Breast epithelium (tissue), 4 donors: ENCODE results near the gene ITPR3. TPM values are rescaled to one million over a fixed set of nuclear protein-coding genes. Genes with fewer than 3 reads are reported as not detected.
A peak's percentile ranks its signal among the peaks of the same experiment; 100 is the strongest.

Experiments used
- DNase-seq, 2 donors: peaks; one replicate each; pipeline ENCODE4 v3.0.0-alpha.2; 2019; ENCODE audit warnings: low spot score in 2 of 2
- H3K27ac ChIP-seq, 2 donors: fragments of 200-600 bp; sonication (generic) in 1 of 2; one replicate each; pipeline ENCODE4 v1.5.1; 2016 to 2019; ENCODE audit warnings: mild to moderate bottlenecking in 1 of 2
- H3K27me3 ChIP-seq, 2 donors: fragments of 200-600 bp; sonication (generic) in 1 of 2; one replicate each; pipeline versions ENCODE4 v1.5.1 to v1.6.0; 2017 to 2019; ENCODE audit warnings: control low read depth in 1 of 2, mild to moderate bottlenecking in 1 of 2
- H3K36me3 ChIP-seq: fragments of 200-600 bp; one replicate; pipeline ENCODE4 v1.5.1; 2019
- H3K4me1 ChIP-seq, 2 donors: fragments of 200-600 bp; sonication (generic); one replicate each; pipeline ENCODE4 v1.5.1; 2016 to 2019; ENCODE audit warnings: control low read depth in 1 of 2
- H3K4me3 ChIP-seq, 3 donors: fragments of 200-600 bp; sonication (generic); 1 replicate in 2 of 3; 2 replicates in 1 of 3; pipeline ENCODE4 v1.5.1; 2016 to 2019; ENCODE audit warnings: mild to moderate bottlenecking in 3 of 3, moderate library complexity in 2 of 3
- H3K9me3 ChIP-seq, 2 donors: fragments of 200-600 bp; sonication (generic) in 1 of 2; one replicate each; pipeline ENCODE4 v1.5.1; 2016 to 2019; ENCODE audit warnings: control low read depth in 1 of 2
- POLR2A ChIP-seq: fragments of 450-650 bp; IDR thresholded peaks from one replicate; pipeline ENCODE4 v1.6.1; 2016; ENCODE audit warnings: antibody characterized with exemption, mild to moderate bottlenecking, moderate library complexity
- POLR2AphosphoS5 ChIP-seq, 3 donors: sonication (generic); formaldehyde crosslinking; IDR thresholded peaks; one replicate each; pipeline ENCODE4 v1.6.1; 2017; ENCODE audit warnings: antibody characterized with exemption in 3 of 3
- intact Hi-C: fragments of 100-400 bp; cut with DNase I; formaldehyde crosslinking; loops from one replicate; pipeline ENCODE4 v1.15.1; 2023; ENCODE audit warnings: low total_unique reads
- total RNA-seq, 3 donors: library from RNA; depleted of rRNA; stranded (reverse); fragments of >200 nt; gene quantifications; one replicate each; pipeline ENCODE4 v1.1.0, GENCODE V29; 2016
- TF ChIP-seq, protein P1 (sequence below), 3 donors: fragments of 450-650 bp; IDR thresholded peaks; one replicate each; pipeline ENCODE4 v1.5.1; 2016 to 2017; ENCODE audit warnings: antibody characterized with exemption in 3 of 3, mild to moderate bottlenecking in 3 of 3, moderate library complexity in 3 of 3

The ITPR3 gene
- total RNA-seq, 3 donors from 2014 or later, result 18.4 to 40.0 (median 27.7) TPM

DNA sequence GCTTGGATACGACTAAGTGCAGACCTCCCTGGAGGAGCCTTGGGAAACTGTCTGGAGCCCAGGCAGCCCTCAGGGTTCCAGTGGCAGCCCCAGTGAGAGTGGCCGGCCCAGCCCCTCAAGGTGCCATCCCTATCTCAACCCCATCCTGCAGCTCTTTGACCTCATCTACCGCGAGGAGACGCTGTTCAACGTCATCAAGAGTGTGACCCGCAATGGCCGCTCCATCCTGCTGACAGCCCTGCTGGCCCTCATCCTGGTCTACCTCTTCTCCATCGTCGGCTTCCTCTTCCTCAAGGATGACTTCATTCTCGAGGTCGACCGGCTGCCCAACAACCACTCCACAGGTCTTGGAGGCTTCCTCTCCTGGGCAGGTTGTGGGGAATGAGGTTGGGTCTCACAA lies 69.6 kb downstream of the ITPR3 start:
- H3K36me3 ChIP-seq, result peaks cover 11% of the 10 kb centered on the region
- H3K9me3 ChIP-seq, result no peaks in the 10 kb centered on the region
- no peak overlapping the region for H3K27ac ChIP-seq
- H3K4me3 ChIP-seq, result no peak overlapping the region
- TF ChIP-seq POLR2AphosphoS5 (IDR thresholded peaks at IDR 0.05), result no peak
- DNase-seq, result no peak
- intact Hi-C loops, result loop anchor here (10.0 kb wide), 1 partner anchor 106 kb away; the partner anchor contains the start of gene BAK1
- H3K4me1 ChIP-seq, result peaks cover 8 to 12% of the 10 kb centered on the region in 2 donors
- H3K27me3 ChIP-seq, result no peaks in the 10 kb centered on the region

DNA sequence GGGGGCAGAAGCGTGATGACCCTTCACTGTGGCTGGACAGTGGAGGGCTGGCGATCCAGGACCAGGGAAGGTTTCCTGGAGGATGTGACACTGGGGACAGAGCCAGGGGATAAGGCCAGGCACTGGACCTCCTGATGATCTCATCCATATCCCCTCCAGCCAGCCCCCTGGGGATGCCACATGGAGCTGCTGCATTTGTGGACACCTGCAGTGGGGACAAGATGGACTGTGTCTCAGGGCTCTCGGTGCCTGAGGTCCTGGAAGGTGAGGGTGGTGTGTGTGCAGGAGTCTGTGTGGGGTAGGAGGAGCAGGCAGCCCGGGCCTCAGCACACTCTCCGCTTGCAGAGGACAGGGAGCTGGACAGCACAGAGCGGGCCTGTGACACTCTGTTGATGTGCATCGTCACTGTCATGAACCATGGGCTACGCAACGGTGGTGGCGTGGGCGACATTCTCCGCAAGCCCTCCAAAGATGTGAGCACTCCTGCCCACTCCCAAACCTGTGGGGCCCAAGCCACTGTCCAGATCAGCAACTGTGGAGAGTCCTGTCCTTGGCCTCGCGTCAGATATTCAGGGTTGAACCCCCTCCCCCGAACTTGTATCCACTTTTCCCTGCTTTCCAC lies 70.4 kb downstream of the ITPR3 start:
- Histone ChIP-seq H3K4me3 (no peak overlapping the region), H3K4me1 (peaks cover 8 to 18% of the 10 kb centered on the region in 2 donors), H3K9me3 (no peaks in the 10 kb centered on the region), H3K27ac (peak overlapping the region in 1 of 2 donors; percentile 58), H3K27me3 (no peaks in the 10 kb centered on the region), H3K36me3 (peaks cover 11% of the 10 kb centered on the region)
- intact Hi-C loops, result loop anchor here (10.0 kb wide), 1 partner anchor 107 kb away; the partner anchor contains the start of gene BAK1
- no peak for TF ChIP-seq POLR2AphosphoS5 (IDR thresholded peaks at IDR 0.05)
- TF ChIP-seq POLR2A, result no peak
- TF ChIP-seq, protein P1, sequence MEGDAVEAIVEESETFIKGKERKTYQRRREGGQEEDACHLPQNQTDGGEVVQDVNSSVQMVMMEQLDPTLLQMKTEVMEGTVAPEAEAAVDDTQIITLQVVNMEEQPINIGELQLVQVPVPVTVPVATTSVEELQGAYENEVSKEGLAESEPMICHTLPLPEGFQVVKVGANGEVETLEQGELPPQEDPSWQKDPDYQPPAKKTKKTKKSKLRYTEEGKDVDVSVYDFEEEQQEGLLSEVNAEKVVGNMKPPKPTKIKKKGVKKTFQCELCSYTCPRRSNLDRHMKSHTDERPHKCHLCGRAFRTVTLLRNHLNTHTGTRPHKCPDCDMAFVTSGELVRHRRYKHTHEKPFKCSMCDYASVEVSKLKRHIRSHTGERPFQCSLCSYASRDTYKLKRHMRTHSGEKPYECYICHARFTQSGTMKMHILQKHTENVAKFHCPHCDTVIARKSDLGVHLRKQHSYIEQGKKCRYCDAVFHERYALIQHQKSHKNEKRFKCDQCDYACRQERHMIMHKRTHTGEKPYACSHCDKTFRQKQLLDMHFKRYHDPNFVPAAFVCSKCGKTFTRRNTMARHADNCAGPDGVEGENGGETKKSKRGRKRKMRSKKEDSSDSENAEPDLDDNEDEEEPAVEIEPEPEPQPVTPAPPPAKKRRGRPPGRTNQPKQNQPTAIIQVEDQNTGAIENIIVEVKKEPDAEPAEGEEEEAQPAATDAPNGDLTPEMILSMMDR (IDR thresholded peaks at IDR 0.05), result no peak
- DNase-seq, result no peak

DNA sequence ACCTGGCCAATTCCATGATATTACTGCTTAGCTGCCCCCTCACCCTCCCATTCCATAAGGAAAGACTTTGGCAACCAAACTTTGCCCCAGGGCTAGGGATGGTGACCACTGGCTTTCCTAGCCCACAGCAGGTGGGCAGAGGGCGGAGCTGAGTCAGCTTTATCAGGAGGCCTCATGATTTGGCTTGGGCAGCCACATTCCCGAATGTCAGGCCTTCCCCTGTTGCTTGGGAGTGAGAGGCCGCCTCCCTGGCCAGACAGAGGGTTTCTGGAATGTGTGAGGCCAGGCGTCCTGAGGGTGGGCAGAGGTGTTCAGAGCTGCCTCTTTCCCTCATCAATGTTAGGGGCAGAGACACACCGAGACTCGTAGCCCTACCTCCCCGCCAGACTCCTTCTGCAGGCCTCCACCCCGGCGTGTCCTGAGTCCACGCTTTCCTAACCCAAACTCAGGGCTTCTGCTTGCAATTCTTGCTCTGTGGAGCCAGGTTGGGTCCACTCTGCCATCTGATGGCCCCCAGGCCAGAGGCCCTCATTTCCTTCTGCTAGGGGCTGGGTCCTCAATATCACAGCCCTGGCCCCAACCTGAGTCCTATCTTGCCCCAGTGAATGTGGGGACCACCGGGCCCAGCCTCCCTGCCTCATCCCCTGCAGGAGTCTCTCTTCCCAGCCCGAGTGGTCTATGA lies 71.1 kb downstream of the ITPR3 start:
- peaks cover 15 to 24% of the 10 kb centered on the region in 2 donors for H3K4me1 ChIP-seq
- no peaks in the 10 kb centered on the region for H3K9me3 ChIP-seq
- H3K4me3 ChIP-seq, result no peak overlapping the region
- TF ChIP-seq POLR2A (no peak), POLR2AphosphoS5 (IDR thresholded peaks at IDR 0.05) (no peak)
- TF ChIP-seq, protein P1 (IDR thresholded peaks at IDR 0.05), result no peak
- intact Hi-C loops, result loop anchor here (10.0 kb wide), 1 partner anchor 107 kb away; the partner anchor contains the start of gene BAK1
- no peak for DNase-seq
- peaks cover 11% of the 10 kb centered on the region for H3K36me3 ChIP-seq
- H3K27me3 ChIP-seq, result no peaks in the 10 kb centered on the region
- peak overlapping the region in 1 of 2 donors; percentile 58 for H3K27ac ChIP-seq

DNA sequence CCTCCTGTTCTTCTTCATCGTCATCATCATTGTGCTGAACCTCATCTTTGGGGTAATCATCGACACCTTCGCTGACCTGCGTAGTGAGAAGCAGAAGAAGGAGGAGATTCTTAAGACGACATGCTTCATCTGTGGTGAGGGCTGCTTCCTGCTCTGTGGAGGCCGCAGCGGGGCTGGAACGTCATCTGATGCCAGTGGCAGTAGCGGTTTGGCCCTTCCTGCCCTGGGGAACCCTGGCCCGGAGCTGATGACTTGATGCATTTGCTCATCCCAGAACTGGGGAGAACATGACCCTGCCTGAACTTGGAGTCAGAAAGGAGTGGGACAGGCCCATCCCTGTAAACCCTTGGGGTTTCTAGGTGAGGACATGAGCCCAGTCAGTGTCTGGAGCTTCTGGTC lies 71.6 kb downstream of the ITPR3 start:
- peaks cover 10% of the 10 kb centered on the region for H3K36me3 ChIP-seq
- intact Hi-C loops, result loop anchor here (10.0 kb wide), 1 partner anchor 108 kb away; the partner anchor contains the start of gene BAK1
- DNase-seq, result no peak
- no peaks in the 10 kb centered on the region for H3K9me3 ChIP-seq
- TF ChIP-seq POLR2A (no peak), POLR2AphosphoS5 (IDR thresholded peaks at IDR 0.05) (no peak)
- TF ChIP-seq, protein P1 (IDR thresholded peaks at IDR 0.05), result no peak
- no peak overlapping the region for H3K4me3 ChIP-seq
- H3K27ac ChIP-seq, result peak overlapping the region in 1 of 2 donors; percentile 58
- H3K4me1 ChIP-seq, result peaks cover 15 to 30% of the 10 kb centered on the region in 2 donors
- no peaks in the 10 kb centered on the region for H3K27me3 ChIP-seq

DNA sequence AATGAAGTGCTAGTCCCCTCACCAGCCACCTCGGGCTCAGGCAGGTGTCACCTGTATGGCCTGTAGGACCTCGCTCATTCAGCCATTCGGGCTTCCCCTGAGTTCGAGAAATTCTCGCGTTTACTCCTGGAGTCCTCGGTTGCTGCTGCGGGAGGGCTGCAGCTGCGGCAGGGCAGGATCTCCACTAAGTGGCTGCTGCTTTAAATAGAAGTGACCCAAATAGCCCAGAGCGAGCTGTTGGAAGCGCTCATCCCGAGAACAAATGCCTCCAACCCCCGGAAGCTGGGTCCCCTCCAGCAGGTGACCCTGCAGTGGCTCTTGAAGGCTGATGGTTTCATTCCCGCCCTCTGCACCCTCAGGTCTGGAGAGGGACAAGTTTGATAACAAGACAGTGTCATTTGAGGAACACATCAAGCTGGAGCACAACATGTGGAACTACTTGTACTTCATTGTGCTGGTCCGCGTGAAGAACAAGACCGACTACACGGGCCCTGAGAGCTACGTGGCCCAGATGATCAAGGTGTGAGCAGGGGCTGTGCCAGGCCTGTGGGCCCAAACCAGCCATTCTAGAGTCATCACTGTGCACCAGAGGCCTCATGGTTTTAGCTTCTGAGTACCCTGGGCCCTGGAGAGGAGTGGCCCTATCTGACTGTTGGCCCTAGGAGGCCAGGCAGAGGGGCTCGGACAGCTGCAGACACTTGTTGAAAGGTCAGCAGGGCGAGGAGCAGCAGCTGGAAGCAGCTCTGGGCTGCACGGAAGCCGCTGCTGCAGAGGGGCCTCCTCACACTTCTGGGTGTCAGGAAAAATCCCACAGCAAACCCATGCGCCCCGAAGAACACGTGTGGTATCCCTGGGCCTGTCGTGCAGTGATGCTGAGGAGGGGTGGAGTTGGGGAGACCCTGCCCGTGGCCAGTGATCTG lies 72.3 kb downstream of the ITPR3 start:
- peaks cover 3% of the 10 kb centered on the region for H3K36me3 ChIP-seq
- no peak for DNase-seq
- intact Hi-C loops, result loop anchor here (10.0 kb wide), 1 partner anchor 109 kb away; the partner anchor contains the start of gene BAK1
- TF ChIP-seq POLR2A (no peak), POLR2AphosphoS5 (IDR thresholded peaks at IDR 0.05) (no peak)
- TF ChIP-seq, protein P1 (IDR thresholded peaks at IDR 0.05), result no peak
- peaks cover 15 to 33% of the 10 kb centered on the region in 2 donors for H3K4me1 ChIP-seq
- H3K4me3 ChIP-seq, result no peak overlapping the region
- H3K27ac ChIP-seq, result peak overlapping the region in 1 of 2 donors; percentile 79
- no peaks in the 10 kb centered on the region for H3K27me3 ChIP-seq
- no peaks in the 10 kb centered on the region for H3K9me3 ChIP-seq
